ENCODE measurements around the gene LRRFIP1. TPM values are rescaled to one million over a fixed set of nuclear protein-coding genes. Genes with fewer than 3 reads are reported as not detected.
"Not testable (repeated sequence)": the region's sequence is repeated elsewhere in the genome, so short reads cannot be mapped to it uniquely, and the experiment has no call there.

Gene LRRFIP1
- total and polyA plus RNA-seq, 4 donors: 79.7 to 194 (median 94.1) TPM

DNA sequence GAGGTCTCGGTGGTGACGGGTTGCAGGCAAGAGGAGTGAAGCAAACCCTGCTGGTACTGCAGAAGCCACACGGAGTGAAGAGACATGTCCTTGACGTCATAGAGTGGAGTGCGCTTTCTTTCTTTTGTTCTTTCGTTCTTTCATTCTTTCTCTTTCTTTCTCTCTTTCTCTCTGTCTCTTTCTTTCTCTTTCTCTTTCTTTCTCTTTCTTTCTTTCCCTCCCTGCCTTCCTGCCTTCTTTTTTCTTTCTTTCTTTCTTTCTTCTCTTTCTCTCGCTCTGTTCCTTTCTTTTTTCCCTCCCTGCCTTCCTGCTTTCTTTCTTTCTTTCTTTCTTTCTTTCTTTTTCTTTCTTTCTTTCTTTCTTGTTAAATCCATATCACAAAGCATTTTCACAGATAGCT lies 39.2 kb downstream of the LRRFIP1 start:
- 88 to 91% methylated on average over 7 of the region's 7 CpGs for WGBS, 2 donors
- Histone ChIP-seq H3K27ac (ENCODE audit: low read depth in 1 of 2, low read length in 1 of 2) (no peak overlapping the region), H3K4me1 (ENCODE audit: control insufficient read depth in 5 of 5, insufficient read depth in 5 of 5, low read length in 5 of 5) (peaks cover 4 to 58% (median 23%) of the 10 kb centered on the region in 5 donors), H3K27me3 (ENCODE audit: control insufficient read depth in 3 of 3, insufficient read depth in 3 of 3, low read length in 2 of 3) (no peaks in the 10 kb centered on the region), H3K4me3 (no peak overlapping the region), H3K36me3 (ENCODE audit: control insufficient read depth in 4 of 4, insufficient read depth in 4 of 4, low read length in 4 of 4) (peaks cover 0 to 3% (median 0%) of the 10 kb centered on the region in 4 donors), H3K9me3 (ENCODE audit: control insufficient read depth in 4 of 4, insufficient read depth in 3 of 4, low read length in 3 of 4) (no peaks in the 10 kb centered on the region), H3K9ac (ENCODE audit: insufficient read depth in 1 of 2, low read length in 2 of 2) (no peak overlapping the region)
- no peak for ATAC-seq (ENCODE audit: insufficient read depth, low FRiP score)
- DNase-seq: no peak
- TF ChIP-seq CTCF (IDR thresholded peaks at IDR 0.05; ENCODE audit: control extremely low read depth, extremely low read depth): no peak

GRCh38 chr2:237667050-237667576 lies 39.7 kb downstream of the LRRFIP1 start:
- not testable (repeated sequence) for H3K27ac ChIP-seq (ENCODE audit: low read depth in 1 of 2, low read length in 1 of 2); H3K9me3 ChIP-seq (ENCODE audit: control insufficient read depth in 4 of 4, insufficient read depth in 3 of 4, low read length in 3 of 4); H3K27me3 ChIP-seq (ENCODE audit: control insufficient read depth in 3 of 3, insufficient read depth in 3 of 3, low read length in 2 of 3); H3K36me3 ChIP-seq (ENCODE audit: control insufficient read depth in 4 of 4, insufficient read depth in 4 of 4, low read length in 4 of 4); DNase-seq; H3K4me3 ChIP-seq; H3K9ac ChIP-seq (ENCODE audit: insufficient read depth in 1 of 2, low read length in 2 of 2); ATAC-seq (ENCODE audit: insufficient read depth, low FRiP score)
- peaks cover 4 to 53% (median 18%) of the 10 kb centered on the region in 5 donors for H3K4me1 ChIP-seq (ENCODE audit: control insufficient read depth in 5 of 5, insufficient read depth in 5 of 5, low read length in 5 of 5)
- WGBS, 2 donors: 96 to 98% methylated on average over 6 of the region's 6 CpGs

GRCh38 chr2:237667893-237668292 lies 40.5 kb downstream of the LRRFIP1 start:
- ATAC-seq (ENCODE audit: insufficient read depth, low FRiP score): no peak
- no peaks in the 10 kb centered on the region for H3K27me3 ChIP-seq (ENCODE audit: control insufficient read depth in 3 of 3, insufficient read depth in 3 of 3, low read length in 2 of 3)
- no peak overlapping the region for H3K9ac ChIP-seq (ENCODE audit: insufficient read depth in 1 of 2, low read length in 2 of 2)
- no peak for TF ChIP-seq CTCF (IDR thresholded peaks at IDR 0.05; ENCODE audit: control extremely low read depth, extremely low read depth)
- DNase-seq: no peak
- no peak overlapping the region for H3K4me3 ChIP-seq
- H3K9me3 ChIP-seq (ENCODE audit: control insufficient read depth in 4 of 4, insufficient read depth in 3 of 4, low read length in 3 of 4): no peaks in the 10 kb centered on the region
- peaks cover 0 to 4% (median 0%) of the 10 kb centered on the region in 4 donors for H3K36me3 ChIP-seq (ENCODE audit: control insufficient read depth in 4 of 4, insufficient read depth in 4 of 4, low read length in 4 of 4)
- H3K27ac ChIP-seq (ENCODE audit: low read depth in 1 of 2, low read length in 1 of 2): no peak overlapping the region
- WGBS, 2 donors: 87 to 92% methylated on average over 6 of the region's 6 CpGs
- peaks cover 4 to 47% (median 11%) of the 10 kb centered on the region in 5 donors for H3K4me1 ChIP-seq (ENCODE audit: control insufficient read depth in 5 of 5, insufficient read depth in 5 of 5, low read length in 5 of 5)

GRCh38 chr2:237668440-237668839 lies 41.1 kb downstream of the LRRFIP1 start:
- DNase-seq: no peak
- peaks cover 4 to 47% (median 8%) of the 10 kb centered on the region in 5 donors for H3K4me1 ChIP-seq (ENCODE audit: control insufficient read depth in 5 of 5, insufficient read depth in 5 of 5, low read length in 5 of 5)
- WGBS, 2 donors: 93 to 95% methylated on average over 6 of the region's 6 CpGs
- peaks cover 0 to 4% (median 0%) of the 10 kb centered on the region in 4 donors for H3K36me3 ChIP-seq (ENCODE audit: control insufficient read depth in 4 of 4, insufficient read depth in 4 of 4, low read length in 4 of 4)
- no peak for TF ChIP-seq CTCF (IDR thresholded peaks at IDR 0.05; ENCODE audit: control extremely low read depth, extremely low read depth)
- no peaks in the 10 kb centered on the region for H3K9me3 ChIP-seq (ENCODE audit: control insufficient read depth in 4 of 4, insufficient read depth in 3 of 4, low read length in 3 of 4)
- H3K27ac ChIP-seq (ENCODE audit: low read depth in 1 of 2, low read length in 1 of 2): no peak overlapping the region
- H3K4me3 ChIP-seq: no peak overlapping the region
- no peak for ATAC-seq (ENCODE audit: insufficient read depth, low FRiP score)
- H3K27me3 ChIP-seq (ENCODE audit: control insufficient read depth in 3 of 3, insufficient read depth in 3 of 3, low read length in 2 of 3): no peaks in the 10 kb centered on the region
- H3K9ac ChIP-seq (ENCODE audit: insufficient read depth in 1 of 2, low read length in 2 of 2): no peak overlapping the region
